CD4-positive, alpha-beta T cell treated with Interleukin-2 at 100 ng/mL for 4 hours (primary cell): ENCODE data around the gene SHROOM1.
"Not testable (repeated sequence)": the region's sequence is repeated elsewhere in the genome, so short reads cannot be mapped to it uniquely, and the experiment has no call there.

Experiments
- DNase-seq: peaks from one replicate; pipeline ENCODE4 v3.0.0-alpha.2; 2020; ENCODE audit warnings: low spot score

Gene SHROOM1

DNA sequence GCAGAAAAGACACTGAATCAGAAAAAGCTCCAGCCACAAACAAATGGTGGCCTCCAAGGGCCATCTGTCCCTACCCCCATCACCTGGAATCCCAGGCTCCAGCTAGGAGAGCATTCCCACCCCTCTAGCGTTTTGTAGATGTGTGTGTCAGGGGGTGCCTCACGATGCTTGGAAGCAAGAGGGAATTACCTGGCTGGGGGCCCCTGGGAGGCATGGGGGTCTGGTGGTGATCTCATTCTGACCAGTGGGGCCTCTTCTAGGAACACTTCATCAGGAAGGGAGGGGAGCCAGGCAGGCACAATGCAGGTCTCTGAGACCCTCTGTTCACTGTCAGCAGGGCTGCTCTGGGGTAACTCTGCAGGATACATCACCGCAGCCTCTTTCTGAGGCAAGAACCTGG, 6.0 kb downstream of the SHROOM1 start:
- no peak for DNase-seq

DNA sequence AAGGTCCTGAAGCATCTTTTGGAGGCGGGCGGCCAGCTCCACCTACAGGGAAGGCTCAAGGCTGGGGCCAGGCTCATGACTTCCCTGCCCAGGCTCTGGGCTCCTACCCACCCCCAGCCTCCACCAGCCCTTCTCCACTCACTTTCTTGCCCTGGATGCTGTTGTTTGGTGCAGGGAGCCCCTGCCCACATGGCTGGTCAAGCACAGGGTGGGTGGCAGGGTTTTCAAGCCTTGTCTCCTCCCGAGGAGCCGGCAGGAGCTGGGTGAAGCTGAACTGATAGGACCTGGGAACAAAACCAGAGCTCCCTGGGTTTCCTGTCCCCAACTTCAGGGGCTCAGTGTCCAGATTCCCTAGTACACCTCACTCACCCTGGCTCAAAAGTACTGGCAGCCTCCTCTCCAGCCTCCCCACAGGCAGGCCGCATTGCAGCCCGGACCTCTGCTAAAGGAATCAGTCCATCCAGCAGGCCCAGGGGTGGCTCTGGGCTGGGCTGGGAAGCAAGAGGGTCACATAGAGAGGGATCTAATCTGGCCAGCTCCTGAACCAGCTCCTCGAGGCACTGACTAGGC, 6.9 kb downstream of the SHROOM1 start:
- no peak for DNase-seq

DNA sequence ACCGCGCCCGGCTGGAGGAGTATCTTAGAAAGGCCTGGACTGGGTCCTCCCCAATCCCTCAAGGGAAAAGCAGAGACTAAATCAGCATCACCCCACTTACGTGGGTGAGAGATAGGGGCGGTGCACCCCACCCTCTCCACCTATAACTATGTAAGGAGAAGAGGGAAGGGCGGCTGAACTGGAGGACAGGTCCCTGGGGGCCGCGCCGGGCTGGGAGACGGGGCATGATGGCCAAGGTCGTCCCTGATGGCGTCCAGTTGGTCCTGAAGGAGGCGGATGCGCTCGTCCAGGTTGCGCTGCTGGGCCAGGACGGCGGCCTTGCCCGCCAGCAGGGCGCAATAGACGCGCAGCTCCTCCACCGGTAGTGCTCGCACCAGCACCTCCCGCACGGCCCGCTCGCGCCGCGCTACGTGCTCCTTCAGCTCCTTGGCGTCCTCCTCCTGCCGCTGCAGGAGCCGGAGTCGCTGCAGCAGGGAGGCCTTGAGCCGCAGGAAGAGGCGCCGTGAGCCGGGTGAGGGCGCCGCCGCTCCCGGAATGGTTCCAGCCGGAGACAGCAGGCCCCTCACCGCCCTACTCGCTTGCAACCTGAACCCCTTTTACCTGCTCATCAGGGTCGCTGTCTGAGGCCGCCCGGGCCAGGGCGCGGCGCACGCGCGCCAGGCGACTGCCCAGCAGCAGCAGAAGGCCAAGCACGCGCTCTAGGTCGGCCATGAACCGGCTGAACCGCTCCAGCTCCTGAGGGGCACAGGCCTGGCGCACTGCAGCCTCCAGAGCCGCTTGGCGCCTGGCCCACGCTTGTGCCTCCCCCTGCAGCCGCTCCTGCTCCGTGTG, 7.6 kb downstream of the SHROOM1 start:
- no peak for DNase-seq

DNA sequence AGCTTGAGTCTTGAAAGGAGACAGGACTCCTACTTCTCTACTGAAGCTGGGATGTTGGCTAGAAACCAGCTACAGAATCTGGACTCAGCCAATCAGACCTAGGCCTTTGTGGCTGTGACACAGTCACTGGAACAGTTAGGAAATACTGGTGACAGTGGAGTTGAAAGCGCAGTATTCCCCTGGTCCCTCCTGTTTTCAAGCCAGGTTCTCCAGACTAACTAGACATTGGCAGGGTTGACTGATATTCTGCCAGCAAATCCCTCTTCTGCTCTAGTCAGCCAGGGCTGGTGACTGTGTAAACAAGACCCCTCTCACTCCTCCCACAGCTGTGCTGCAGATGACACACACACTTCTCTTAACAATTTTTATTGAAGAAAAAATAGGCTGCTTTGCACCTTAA, 8.7 kb downstream of the SHROOM1 start:
- DNase-seq, result no peak

DNA sequence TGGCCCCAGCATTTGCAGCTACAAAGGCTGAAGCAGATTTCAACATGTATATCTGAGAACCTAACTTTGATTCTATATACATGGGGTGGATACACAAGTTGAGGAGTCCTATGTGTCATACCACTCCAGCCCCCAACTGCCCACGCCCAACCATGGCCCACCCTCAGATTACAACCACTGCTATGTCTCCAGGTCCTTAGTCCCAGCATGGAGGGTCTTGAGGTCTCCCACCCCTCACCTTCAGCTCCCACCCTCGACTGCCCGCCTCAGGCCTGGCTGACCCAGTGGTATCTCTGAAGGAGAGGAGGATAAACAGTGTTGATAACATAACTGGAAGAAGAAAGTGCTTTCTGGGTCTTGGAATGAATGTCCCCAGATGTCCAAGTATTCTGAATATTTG, 9.1 kb downstream of the SHROOM1 start:
- DNase-seq, result no peak

DNA sequence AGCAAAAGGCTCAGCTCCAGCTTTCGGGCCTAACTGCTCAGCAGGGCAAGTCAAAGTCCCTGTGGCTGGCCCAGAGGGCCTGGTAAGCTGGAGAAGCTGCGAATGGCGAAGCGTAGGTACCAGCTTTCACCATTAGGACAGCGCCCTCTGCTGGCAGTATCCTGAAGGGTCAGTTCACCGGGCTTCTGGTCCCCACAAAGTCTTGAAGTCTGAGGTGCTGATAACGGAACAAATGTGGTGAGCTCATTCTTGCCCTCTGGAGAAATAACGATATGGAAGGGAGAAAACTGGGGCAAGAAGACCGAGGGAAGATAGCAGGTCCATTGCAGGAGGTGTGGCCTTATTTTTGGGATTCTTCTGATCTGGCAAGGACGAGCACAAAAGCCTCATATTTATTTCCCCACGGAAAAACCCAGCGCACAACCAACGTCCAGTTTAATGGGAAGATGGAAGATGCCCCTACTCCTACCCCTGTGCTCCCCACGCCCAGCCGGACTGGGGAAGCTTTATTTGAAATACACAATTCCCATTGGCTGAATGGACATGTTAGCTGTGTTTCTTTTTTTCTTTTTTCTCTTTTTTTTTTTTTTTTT, 10.2 kb downstream of the SHROOM1 start:
- DNase-seq, result peak; percentile 90

DNA sequence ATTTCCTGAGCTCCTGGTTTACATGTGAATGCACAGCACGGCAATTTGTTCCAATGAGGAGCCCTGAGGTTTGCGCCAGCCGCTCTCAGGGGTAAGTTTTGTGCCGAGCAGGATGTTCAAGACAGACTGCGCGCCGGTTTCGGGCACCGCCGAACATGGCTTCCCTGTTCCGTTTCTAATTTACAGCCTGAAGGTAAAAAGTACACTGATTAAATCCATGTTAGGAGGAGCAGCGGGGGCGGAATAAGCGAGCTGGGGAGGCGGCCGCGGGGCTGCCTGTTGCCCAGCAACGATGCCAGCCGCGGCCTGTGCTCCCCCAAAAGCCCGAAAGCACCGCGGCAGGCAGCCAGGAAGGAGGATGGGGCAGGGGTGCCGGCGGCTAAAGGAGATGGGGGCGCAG, 11.0 kb downstream of the SHROOM1 start:
- no peak for DNase-seq

DNA sequence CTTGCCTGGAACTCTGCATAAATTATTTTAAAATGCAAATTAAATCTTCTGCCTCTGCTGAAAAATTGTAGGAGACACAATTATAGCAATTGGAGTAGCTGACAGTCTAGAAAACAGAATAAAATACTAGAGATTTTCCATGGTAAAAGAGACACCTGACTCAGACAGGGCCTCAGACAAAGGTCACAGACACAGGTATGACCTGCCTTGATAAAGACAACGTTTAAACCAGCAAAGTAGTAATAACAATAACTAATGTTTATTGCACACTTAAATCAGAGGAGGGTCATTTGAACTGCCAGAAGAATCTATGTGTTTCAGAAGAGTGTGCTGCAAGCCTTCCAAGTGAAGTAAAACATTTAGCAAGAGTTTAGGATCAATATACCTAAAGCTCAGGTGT, 13.4 kb downstream of the SHROOM1 start:
- no peak for DNase-seq

DNA sequence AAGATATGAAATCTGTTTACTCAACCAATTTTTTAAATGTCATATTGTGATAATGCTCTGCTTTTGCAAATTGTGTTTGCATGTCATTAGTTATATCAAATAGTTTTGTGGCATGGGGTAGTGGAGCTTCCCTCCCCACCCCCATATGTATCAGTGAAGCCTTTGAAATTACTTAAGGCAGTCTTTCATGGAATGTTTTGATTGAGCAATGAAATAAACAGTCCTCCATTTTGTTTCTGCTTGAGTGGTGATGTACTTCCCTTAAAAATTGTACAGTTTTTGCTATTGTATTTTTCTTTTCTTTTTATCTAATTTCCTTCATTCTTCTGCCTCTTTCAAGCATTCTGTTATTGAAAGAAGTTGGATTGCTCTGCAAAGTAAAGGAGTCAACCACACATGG, 13.9 kb downstream of the SHROOM1 start:
- DNase-seq, result no peak

DNA sequence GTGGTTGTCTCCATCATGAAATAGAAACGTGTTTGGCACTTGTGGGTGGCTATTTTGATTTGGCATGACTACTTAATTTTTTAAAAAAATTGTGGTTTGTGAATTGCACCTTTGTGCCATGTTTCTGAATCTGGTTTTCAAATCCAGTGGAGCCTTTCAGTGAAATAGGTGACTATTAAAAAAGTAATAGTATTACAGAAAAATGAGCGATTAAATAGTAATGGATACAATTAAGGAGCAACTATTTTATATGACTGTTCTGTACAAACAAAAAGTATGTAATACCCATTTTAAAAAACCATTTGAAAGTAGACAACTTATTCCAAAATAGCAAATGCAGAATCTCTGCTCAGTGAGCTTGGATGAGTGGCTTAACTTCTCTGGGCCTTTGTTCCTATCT, 14.4 kb downstream of the SHROOM1 start:
- no peak for DNase-seq

DNA sequence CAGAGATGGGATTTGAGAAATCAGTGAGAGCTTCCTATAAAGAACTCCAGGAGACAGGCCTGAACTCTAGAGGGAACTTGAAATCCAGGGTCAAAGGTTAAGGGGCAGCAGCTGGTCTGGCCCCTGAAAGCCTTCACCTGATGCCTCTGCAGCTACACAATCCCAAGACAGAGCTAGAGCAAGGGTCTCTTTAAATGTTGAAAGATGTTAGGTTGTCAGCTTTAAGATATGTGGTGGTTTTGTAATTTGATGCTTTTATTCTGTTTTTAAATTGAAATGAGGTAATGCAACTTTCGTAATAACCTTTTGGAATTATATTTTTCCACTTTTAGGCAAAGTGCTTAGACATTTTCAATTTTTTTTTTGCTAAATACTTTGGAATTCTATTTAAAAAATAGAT, 15.0 kb downstream of the SHROOM1 start:
- DNase-seq, result no peak

DNA sequence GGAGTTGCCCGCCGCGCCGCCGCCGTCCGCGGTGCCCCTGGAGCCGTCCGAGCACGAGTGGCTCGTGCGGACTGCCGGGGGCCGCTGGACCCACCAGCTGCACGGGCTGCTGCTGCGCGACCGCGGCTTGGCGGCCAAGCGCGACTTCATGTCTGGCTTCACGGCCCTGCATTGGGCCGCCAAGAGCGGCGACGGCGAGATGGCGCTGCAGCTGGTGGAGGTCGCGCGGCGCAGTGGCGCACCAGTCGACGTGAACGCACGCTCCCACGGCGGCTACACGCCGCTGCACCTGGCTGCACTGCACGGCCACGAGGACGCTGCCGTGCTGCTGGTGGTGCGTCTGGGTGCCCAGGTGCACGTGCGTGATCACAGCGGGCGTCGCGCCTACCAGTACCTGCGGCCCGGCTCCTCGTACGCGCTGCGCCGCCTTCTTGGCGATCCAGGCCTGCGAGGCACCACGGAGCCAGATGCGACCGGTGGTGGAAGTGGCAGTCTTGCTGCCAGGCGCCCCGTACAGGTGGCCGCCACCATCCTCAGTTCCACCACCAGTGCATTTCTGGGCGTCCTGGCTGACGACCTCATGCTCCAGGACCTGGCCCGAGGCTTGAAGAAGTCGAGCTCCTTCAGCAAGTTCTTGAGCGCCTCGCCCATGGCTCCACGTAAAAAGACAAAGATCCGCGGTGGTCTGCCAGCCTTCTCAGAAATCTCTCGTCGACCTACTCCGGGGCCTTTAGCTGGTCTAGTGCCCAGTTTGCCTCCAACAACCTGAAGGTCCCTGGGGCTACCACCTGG, 15.7 kb downstream of the SHROOM1 start:
- DNase-seq, result no peak

DNA sequence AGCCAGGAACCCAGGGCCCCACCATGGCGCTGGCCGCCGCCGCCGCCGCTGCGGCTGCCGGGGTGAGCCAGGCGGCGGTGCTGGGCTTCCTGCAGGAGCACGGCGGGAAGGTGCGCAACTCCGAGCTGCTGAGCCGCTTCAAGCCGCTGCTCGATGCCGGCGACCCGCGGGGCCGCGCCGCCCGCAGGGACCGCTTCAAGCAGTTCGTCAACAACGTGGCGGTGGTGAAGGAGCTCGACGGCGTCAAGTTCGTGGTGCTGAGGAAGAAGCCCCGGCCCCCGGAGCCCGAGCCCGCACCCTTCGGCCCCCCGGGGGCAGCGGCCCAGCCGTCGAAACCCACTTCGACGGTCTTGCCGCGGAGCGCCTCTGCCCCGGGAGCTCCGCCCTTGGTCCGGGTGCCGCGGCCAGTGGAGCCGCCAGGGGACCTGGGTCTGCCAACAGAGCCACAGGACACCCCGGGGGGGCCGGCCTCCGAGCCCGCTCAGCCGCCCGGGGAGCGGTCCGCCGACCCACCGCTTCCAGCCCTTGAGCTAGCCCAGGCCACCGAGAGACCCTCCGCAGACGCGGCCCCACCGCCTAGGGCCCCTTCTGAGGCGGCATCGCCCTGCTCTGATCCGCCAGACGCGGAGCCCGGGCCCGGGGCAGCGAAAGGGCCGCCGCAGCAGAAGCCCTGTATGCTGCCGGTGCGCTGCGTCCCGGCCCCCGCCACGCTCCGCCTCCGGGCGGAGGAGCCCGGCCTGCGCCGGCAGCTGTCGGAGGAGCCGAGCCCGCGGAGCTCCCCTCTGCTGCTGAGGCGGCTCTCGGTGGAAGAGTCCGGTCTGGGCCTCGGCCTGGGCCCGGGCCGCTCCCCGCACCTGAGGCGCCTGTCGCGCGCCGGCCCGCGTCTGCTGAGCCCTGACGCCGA, 16.6 kb downstream of the SHROOM1 start:
- no peak for DNase-seq

DNA sequence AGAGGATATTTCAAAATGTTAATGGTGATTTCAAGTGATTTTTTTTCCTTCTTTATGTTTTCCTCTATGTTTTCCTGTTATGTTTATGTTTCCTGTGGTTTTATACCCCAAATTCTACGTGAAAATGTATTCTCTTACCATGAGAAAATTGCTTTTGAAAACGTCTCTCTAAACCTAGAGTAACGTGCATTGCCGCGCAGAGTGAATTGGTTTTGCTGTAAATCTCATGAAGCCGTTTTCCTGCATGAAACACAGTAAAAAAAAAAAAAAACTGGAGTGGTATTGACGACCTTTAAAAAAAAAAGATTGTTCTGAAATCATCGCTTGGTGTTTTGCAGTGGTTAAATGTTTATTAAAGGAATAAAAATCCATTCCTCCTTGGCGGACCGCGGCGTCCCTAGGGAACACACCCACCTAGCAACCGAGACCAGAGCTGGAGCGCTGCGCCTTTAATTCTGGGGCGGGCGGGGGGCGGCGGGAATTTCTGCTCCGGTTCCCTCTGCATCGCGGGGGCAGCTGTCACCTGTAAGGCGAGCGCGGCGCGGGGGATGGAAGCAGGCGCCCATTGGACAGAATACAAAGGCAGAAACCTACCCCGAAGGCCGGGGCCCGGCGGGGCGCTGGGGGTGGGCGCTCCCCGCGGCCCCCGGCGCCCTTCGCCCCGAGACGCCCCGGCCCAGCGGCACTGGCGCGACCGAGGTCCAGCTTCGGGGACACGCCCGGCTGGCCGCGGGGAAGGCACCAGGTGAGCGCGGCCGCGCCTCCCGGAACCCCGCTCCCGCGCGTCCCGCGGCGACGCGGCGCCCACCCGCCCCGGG, 17.5 kb downstream of the SHROOM1 start, which contains the start of gene SOWAHA:
Gene SOWAHA, plus strand, starts transcription at position 522 of the 818 bp plus-strand sequence. CDS start 320 bp downstream, outside the sequence.
- DNase-seq, result no peak

DNA sequence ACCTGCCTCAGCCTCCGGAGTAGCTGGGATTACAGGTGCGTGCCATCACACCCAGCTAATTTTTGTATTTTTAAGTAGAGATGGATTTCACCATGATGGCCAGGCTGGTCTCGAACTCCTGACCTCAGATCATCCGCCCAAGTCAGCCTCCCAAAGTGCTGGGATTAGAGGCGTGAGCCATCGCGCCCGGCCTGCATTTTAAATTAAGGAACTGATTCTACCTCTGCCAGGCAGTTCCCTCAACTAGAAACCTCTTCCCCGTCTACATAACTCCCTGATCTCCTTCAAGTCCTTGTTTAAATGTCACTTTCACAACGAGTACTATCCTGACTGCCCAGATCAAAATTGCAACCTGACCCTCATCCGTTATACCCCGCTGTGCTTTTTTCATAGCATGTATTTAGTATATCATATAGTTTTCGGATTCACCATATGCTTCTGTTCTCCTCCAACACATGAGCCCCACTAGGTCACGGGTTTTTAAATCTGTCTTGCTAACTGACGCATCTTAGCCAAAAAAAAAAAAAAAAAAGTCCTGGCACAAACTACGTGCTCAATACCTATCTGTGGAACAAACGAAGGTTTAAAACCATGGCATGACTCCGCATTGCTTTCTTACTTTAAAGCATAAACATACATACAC, 18.2 kb downstream of the SHROOM1 start:
- no peak for DNase-seq

DNA sequence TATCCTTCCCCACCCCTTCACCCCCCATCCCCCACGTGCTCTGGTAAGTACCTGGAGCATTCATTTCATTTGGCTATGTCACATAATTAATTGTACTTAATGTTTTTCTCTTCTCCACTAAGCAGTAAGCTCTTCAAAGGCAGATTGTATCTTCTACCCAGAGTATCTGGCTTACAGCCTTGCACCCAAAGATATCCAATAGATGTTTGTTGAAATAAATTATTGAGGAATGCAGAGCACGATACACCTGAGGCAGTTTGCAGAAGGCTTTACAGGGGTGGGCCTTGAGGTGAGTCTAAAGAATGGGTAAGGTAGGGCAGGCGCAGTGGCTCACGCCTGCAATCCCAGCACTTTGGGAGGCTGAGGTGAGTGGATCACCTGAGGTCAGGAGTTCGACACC, 19.8 kb downstream of the SHROOM1 start:
- DNase-seq, result no peak

DNA sequence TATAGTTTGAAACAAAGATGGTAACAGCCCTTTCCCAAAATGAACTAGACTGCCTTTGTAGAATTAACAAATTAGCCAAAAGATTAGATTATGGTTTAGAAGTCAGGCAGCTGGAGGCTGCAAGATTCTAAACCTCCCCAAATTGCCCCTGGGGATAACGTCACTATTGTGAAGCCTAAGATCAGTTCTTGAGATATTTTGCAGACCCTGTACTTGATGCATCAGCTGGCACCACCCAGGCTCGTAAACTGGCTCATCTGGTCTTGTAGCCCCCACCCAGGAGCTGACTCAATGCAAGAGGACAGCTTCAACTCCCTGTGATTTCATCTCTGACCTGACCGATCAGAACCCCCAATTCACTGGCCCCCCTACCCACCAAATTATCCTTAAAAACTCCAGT, 21.6 kb downstream of the SHROOM1 start:
- DNase-seq, result no peak

DNA sequence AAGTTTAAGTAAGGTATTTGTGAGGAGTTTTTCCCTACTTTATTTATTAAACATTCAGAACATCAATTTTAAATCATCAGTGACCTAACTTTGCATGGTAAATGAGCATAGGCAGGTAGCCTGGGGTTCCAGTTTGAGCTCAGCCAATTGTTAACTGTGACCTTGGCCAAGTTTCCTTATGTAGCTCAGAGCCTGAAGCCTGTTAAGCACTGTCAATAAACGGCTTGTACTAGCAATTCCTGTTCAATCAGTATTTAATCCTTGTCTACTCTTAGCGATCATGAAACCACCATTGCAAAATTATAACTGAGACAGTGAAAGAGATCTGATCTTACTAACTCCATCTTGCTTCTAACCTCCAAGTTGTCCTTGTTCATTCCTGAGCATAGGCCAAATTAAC, 22.0 kb downstream of the SHROOM1 start:
- no peak for DNase-seq

DNA sequence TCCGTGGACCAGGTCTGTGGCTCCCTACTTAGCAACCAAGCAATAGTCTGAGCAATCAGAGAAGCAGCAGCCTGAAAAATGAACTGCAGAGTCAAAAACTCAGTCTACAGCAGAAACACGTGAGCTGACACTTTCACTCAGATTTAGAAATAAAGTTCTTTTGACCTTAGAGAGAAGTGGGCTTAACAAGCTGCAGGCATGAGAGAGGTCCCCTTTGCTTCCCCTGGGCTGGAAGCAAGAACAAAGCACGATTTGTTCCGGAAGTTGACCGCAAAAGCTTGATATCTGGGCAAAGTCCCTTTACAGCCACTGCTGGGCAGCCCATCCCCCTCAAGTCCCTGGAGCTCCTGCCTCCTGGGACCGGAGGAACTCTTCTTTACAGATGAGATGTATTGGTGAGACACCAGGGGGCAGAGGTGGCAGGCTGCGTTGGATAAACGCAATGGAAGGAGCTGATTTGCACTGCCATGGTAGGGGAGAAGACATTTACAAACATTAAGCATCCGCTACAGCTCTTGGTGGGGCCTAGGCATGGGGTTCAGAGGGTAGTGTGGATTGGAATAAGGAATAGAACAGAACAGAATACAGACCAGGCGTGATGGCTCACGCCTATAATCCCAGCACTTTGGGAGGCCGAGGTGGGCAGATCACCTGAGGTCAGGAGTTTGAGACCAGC, 23.1 kb downstream of the SHROOM1 start:
- no peak for DNase-seq

DNA sequence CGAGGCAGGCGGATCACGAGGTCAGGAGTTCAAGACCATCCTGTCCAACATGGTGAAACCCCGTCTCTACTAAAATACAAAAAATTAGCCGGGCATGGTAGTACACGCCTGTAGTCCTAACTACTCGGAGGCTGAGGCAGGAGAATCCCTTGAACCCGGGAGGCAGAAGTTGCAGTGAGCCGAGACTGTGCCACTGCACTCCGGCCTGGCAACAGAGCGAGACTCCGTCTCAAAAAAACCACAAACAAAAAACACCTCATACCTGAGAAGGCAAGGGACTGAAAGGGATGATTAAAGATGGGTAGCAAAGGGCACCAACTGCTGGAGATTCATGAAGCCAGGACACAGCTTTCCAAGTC, 23.7 kb downstream of the SHROOM1 start:
- not testable (repeated sequence) for DNase-seq
